ENCODE data around the gene DBNDD2.
A peak's percentile ranks its signal among the peaks of the same experiment; 100 is the strongest.

The DBNDD2 gene

GRCh38 chr20:45377269-45377668, 30.8 kb upstream of the DBNDD2 start:
- no peak for DNase-seq (ENCODE audit: insufficient read length, low spot score)
- FAIRE-seq: no peak

- DNase-seq (ENCODE audit: insufficient read length, low spot score): no peak
- peak; percentile 9 for FAIRE-seq
These were observed 29.9 kb upstream of the DBNDD2 start, which contains the start of gene TP53TG5 for GRCh38 chr20:45378191-45378590. Gene TP53TG5, minus strand, starts transcription at chr20:45378325. Its CDS starts 89 bp downstream, at chr20:45378236.

GRCh38 chr20:45387274-45387673, 20.8 kb upstream of the DBNDD2 start:
- DNase-seq (ENCODE audit: insufficient read length, low spot score) (no peak), FAIRE-seq (no peak)

- FAIRE-seq (peak; percentile 28), DNase-seq (ENCODE audit: insufficient read length, low spot score) (no peak)
These were observed 17.2 kb upstream of the DBNDD2 start for GRCh38 chr20:45390931-45391330.

- DNase-seq (ENCODE audit: insufficient read length, low spot score): no peak
- FAIRE-seq: no peak
These were observed 16.5 kb upstream of the DBNDD2 start for GRCh38 chr20:45391559-45391958.

GRCh38 chr20:45392733-45393132, 15.4 kb upstream of the DBNDD2 start:
- peak; percentile 59 for FAIRE-seq
- DNase-seq (ENCODE audit: insufficient read length, low spot score): no peak

GRCh38 chr20:45394221-45395113, 13.6 kb upstream of the DBNDD2 start:
- peak; percentile 88 for FAIRE-seq
- DNase-seq (ENCODE audit: insufficient read length, low spot score): no peak

GRCh38 chr20:45395114-45395415, 13.0 kb upstream of the DBNDD2 start:
- DNase-seq (ENCODE audit: insufficient read length, low spot score) (no peak), FAIRE-seq (peak; percentile 92)

GRCh38 chr20:45399018-45399417, 9.1 kb upstream of the DBNDD2 start:
- FAIRE-seq: no peak
- DNase-seq (ENCODE audit: insufficient read length, low spot score): no peak

GRCh38 chr20:45400346-45401031, 7.6 kb upstream of the DBNDD2 start:
- FAIRE-seq (no peak), DNase-seq (ENCODE audit: insufficient read length, low spot score) (no peak)

- FAIRE-seq (no peak), DNase-seq (ENCODE audit: insufficient read length, low spot score) (no peak)
These were observed 5.1 kb upstream of the DBNDD2 start for GRCh38 chr20:45402946-45403345.

GRCh38 chr20:45404438-45404837, 3.7 kb upstream of the DBNDD2 start:
- FAIRE-seq (no peak), DNase-seq (ENCODE audit: insufficient read length, low spot score) (no peak)

GRCh38 chr20:45405571-45406259, 2.4 kb upstream of the DBNDD2 start:
- FAIRE-seq (peak; percentile 97), DNase-seq (ENCODE audit: insufficient read length, low spot score) (peak; percentile 84)

GRCh38 chr20:45406260-45407066, 1.6 kb upstream of the DBNDD2 start:
- DNase-seq (ENCODE audit: insufficient read length, low spot score) (peak; percentile 84), FAIRE-seq (no peak)

GRCh38 chr20:45407067-45407745, 883 bp upstream of the DBNDD2 start:
- FAIRE-seq (peak; percentile 90), DNase-seq (ENCODE audit: insufficient read length, low spot score) (peak; percentile 41)

GRCh38 chr20:45408646-45409213, 641 bp downstream of the DBNDD2 start:
- no peak for DNase-seq (ENCODE audit: insufficient read length, low spot score)
- no peak for FAIRE-seq

- FAIRE-seq (peak; percentile 13), DNase-seq (ENCODE audit: insufficient read length, low spot score) (no peak)
These were observed 1.6 kb downstream of the DBNDD2 start for GRCh38 chr20:45409521-45410272.

GRCh38 chr20:45410887-45411286, 2.8 kb downstream of the DBNDD2 start:
- no peak for DNase-seq (ENCODE audit: insufficient read length, low spot score)

GRCh38 chr20:45412653-45413052, 4.6 kb downstream of the DBNDD2 start:
- no peak for FAIRE-seq
- no peak for DNase-seq (ENCODE audit: insufficient read length, low spot score)

More at GRCh38 chr20:45410887-45411286, 2.8 kb downstream of the DBNDD2 start:
- no peak for FAIRE-seq
